ENCODE measurements around the gene SMIM31. TPM values are rescaled to one million over a fixed set of nuclear protein-coding genes. Genes with fewer than 3 reads are reported as not detected.

The SMIM31 gene
- polyA plus RNA-seq, 1 donor (not counting 4 experiments of a cell fraction or from before 2014, with no cell fraction given), result not detected

DNA sequence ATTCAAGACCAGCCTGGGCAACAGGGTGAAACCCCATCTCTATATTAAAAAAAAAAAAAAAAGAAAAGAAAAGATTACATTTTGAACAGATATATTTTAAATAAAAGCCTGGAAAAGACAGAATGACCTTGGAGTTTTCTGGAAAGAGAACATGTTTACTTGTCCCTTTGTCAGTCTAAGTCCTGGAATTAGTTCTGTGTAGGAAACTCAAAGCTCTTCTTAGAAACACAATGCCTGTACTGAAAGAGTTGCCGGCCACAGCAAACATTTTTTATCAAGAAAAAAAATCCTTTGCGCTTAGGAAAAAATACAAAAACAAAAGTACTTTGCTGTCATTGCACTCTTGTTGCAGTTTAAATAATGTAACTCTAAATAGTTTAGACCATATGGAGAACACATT is 59.6 kb downstream of the SMIM31 start:
- H2AFZ ChIP-seq (ENCODE audit: control insufficient read depth, low read length), result no peak overlapping the region

DNA sequence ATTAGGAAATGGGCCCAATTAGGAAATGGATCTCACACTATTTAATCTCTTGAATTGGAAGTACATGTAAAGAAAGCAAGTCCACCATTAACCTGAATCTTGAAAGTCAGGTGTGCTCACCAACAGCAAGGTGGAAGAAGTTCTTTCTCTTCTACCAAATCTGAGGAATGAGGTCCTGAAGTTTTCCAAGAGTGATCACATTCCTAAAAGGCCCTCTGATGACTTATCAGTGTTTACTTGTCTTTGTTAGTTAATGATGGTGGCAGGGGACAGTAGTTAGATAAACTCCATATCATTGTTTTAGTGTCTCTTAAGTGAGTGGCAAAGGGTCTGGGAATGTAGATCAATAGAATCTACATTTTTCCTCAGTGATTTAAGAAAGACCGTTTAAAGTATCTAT is 61.8 kb downstream of the SMIM31 start:
- no peaks in the 10 kb centered on the region for H4K20me1 ChIP-seq (ENCODE audit: control insufficient read depth, extremely low read depth, insufficient read depth, low read length)
- no peaks in the 10 kb centered on the region for H3K79me2 ChIP-seq (ENCODE audit: control insufficient read depth, insufficient read depth, low read length)
- FAIRE-seq (no peak), DNase-seq (ENCODE audit: low read depth, low spot score) (no peak)
- H3K4me3 ChIP-seq (ENCODE audit: control insufficient read depth in 2 of 3, extremely low read depth in 1 of 3, insufficient read depth in 2 of 3, low read depth in 1 of 3, low read length in 3 of 3), result no peak overlapping the region
- TF ChIP-seq, protein P1, sequence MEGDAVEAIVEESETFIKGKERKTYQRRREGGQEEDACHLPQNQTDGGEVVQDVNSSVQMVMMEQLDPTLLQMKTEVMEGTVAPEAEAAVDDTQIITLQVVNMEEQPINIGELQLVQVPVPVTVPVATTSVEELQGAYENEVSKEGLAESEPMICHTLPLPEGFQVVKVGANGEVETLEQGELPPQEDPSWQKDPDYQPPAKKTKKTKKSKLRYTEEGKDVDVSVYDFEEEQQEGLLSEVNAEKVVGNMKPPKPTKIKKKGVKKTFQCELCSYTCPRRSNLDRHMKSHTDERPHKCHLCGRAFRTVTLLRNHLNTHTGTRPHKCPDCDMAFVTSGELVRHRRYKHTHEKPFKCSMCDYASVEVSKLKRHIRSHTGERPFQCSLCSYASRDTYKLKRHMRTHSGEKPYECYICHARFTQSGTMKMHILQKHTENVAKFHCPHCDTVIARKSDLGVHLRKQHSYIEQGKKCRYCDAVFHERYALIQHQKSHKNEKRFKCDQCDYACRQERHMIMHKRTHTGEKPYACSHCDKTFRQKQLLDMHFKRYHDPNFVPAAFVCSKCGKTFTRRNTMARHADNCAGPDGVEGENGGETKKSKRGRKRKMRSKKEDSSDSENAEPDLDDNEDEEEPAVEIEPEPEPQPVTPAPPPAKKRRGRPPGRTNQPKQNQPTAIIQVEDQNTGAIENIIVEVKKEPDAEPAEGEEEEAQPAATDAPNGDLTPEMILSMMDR (optimal IDR thresholded peaks at IDR 0.05 in 1 of 3, IDR thresholded peaks at IDR 0.05 in 1 of 3, conservative IDR thresholded peaks at IDR 0.05 in 1 of 3; ENCODE audit: extremely low read depth in 1 of 3, insufficient read depth in 2 of 3, low read length in 3 of 3), result no peak
- TF ChIP-seq EZH2 (IDR thresholded peaks at IDR 0.05; ENCODE audit: low read length), result no peak
- no peaks in the 10 kb centered on the region for H3K9me3 ChIP-seq (ENCODE audit: control insufficient read depth, low read depth, low read length)
- dilution Hi-C loops (cut with MboI; ENCODE audit: extremely low pct_ligation_motif_present, low sequenced_read_pairs), result no loop called here
- no peak overlapping the region for H2AFZ ChIP-seq (ENCODE audit: control insufficient read depth, low read length)
- no peaks in the 10 kb centered on the region for H3K9me1 ChIP-seq (ENCODE audit: control insufficient read depth, extremely low read depth, insufficient read depth, low read length)
- no peaks in the 10 kb centered on the region for H3K36me3 ChIP-seq (ENCODE audit: control insufficient read depth in 2 of 2, extremely low read depth in 1 of 2, insufficient read depth in 2 of 2, low read length in 2 of 2)
- no peak overlapping the region for H3K9ac ChIP-seq (ENCODE audit: control insufficient read depth, extremely low read depth, insufficient read depth, low read length)
- H3K4me2 ChIP-seq (ENCODE audit: control insufficient read depth, extremely low read depth, insufficient read depth, low read depth, low read length), result no peak overlapping the region
- no peaks in the 10 kb centered on the region for H3K4me1 ChIP-seq (ENCODE audit: control insufficient read depth, extremely low read depth, insufficient read depth, low read length)
- no peak overlapping the region for H3K27ac ChIP-seq (ENCODE audit: control insufficient read depth, insufficient read depth, low read length)
- no peaks in the 10 kb centered on the region for H3K27me3 ChIP-seq (ENCODE audit: control insufficient read depth, extremely low read depth, insufficient read depth, low read length)

More for the DNA sequence above, 59.6 kb downstream of the SMIM31 start:
- Histone ChIP-seq H3K4me1 (ENCODE audit: control insufficient read depth, extremely low read depth, insufficient read depth, low read length) (no peaks in the 10 kb centered on the region), H3K79me2 (ENCODE audit: control insufficient read depth, insufficient read depth, low read length) (no peaks in the 10 kb centered on the region), H3K27me3 (ENCODE audit: control insufficient read depth, extremely low read depth, insufficient read depth, low read length) (no peaks in the 10 kb centered on the region), H3K36me3 (ENCODE audit: control insufficient read depth in 2 of 2, extremely low read depth in 1 of 2, insufficient read depth in 2 of 2, low read length in 2 of 2) (no peaks in the 10 kb centered on the region), H3K27ac (ENCODE audit: control insufficient read depth, insufficient read depth, low read length) (no peak overlapping the region), H3K9me3 (ENCODE audit: control insufficient read depth, low read depth, low read length) (no peaks in the 10 kb centered on the region), H3K4me2 (ENCODE audit: control insufficient read depth, extremely low read depth, insufficient read depth, low read depth, low read length) (no peak overlapping the region), H3K4me3 (ENCODE audit: control insufficient read depth in 2 of 3, extremely low read depth in 1 of 3, insufficient read depth in 2 of 3, low read depth in 1 of 3, low read length in 3 of 3) (no peak overlapping the region), H4K20me1 (ENCODE audit: control insufficient read depth, extremely low read depth, insufficient read depth, low read length) (no peaks in the 10 kb centered on the region), H3K9me1 (ENCODE audit: control insufficient read depth, extremely low read depth, insufficient read depth, low read length) (no peaks in the 10 kb centered on the region), H3K9ac (ENCODE audit: control insufficient read depth, extremely low read depth, insufficient read depth, low read length) (no peak overlapping the region)
- TF ChIP-seq EZH2 (IDR thresholded peaks at IDR 0.05; ENCODE audit: low read length), result no peak
- TF ChIP-seq, protein P1 (optimal IDR thresholded peaks at IDR 0.05 in 1 of 3, IDR thresholded peaks at IDR 0.05 in 1 of 3, conservative IDR thresholded peaks at IDR 0.05 in 1 of 3; ENCODE audit: extremely low read depth in 1 of 3, insufficient read depth in 2 of 3, low read length in 3 of 3), result no peak
- dilution Hi-C loops (cut with MboI; ENCODE audit: extremely low pct_ligation_motif_present, low sequenced_read_pairs), result no loop called here
- DNase-seq (ENCODE audit: low read depth, low spot score) (no peak), FAIRE-seq (no peak)

All from keratinocyte (primary cell).